Stimulated activated CD4-positive, alpha-beta T cell treated with anti-CD3 and anti-CD28 coated beads, Interleukin-1b, Interleukin-23, amount 100 ng/mL, for 24 hours (primary cell): ENCODE measurements around the gene TNNI2.
"Not testable (repeated sequence)": the region's sequence is repeated elsewhere in the genome, so short reads cannot be mapped to it uniquely, and the experiment has no call there.

Experiments used
- DNase-seq, 4 experiments: peaks; one replicate each; pipeline ENCODE4 v3.0.0-alpha.2; 2020; ENCODE audit warnings: low read depth in 4 of 4, low spot score in 1 of 4

Gene TNNI2

GRCh38 chr11:1838426-1839144 lies at the start of gene TNNI2:
Gene TNNI2, plus strand, starts transcription at chr11:1838981. Its CDS starts 716 bp downstream, at chr11:1839697.
- DNase-seq: no peak

- no peak for DNase-seq
Measured at GRCh38 chr11:1791912-1792311, 46.9 kb upstream of the TNNI2 start.

- no peak for DNase-seq
Measured at GRCh38 chr11:1792461-1792860, 46.3 kb upstream of the TNNI2 start.

- no peak for DNase-seq
Measured at GRCh38 chr11:1793081-1793480, 45.7 kb upstream of the TNNI2 start.

GRCh38 chr11:1796413-1797011 lies 42.3 kb upstream of the TNNI2 start:
- DNase-seq: no peak

- no peak for DNase-seq
Measured at GRCh38 chr11:1797391-1798125, 41.2 kb upstream of the TNNI2 start.

- DNase-seq: no peak
Measured at GRCh38 chr11:1803246-1803645, 35.5 kb upstream of the TNNI2 start.

- not testable (repeated sequence) for DNase-seq
Measured at GRCh38 chr11:1803835-1804519, 34.8 kb upstream of the TNNI2 start.

GRCh38 chr11:1805525-1805924 lies 33.3 kb upstream of the TNNI2 start:
- DNase-seq: no peak

GRCh38 chr11:1807264-1807995 lies 31.4 kb upstream of the TNNI2 start:
- DNase-seq: no peak

- DNase-seq: no peak
Measured at GRCh38 chr11:1810761-1811160, 28.0 kb upstream of the TNNI2 start.

- no peak for DNase-seq
Measured at GRCh38 chr11:1812274-1812673, 26.5 kb upstream of the TNNI2 start.

- DNase-seq: no peak
Measured at GRCh38 chr11:1812801-1813200, 26.0 kb upstream of the TNNI2 start.

GRCh38 chr11:1813356-1813755 lies 25.4 kb upstream of the TNNI2 start:
- not testable (repeated sequence) for DNase-seq

GRCh38 chr11:1814691-1815090 lies 24.1 kb upstream of the TNNI2 start:
- no peak for DNase-seq

GRCh38 chr11:1815311-1815710 lies 23.5 kb upstream of the TNNI2 start:
- DNase-seq: no peak

GRCh38 chr11:1815751-1816150 lies 23.0 kb upstream of the TNNI2 start:
- DNase-seq: no peak

GRCh38 chr11:1817000-1817399 lies 21.8 kb upstream of the TNNI2 start:
- no peak for DNase-seq

- DNase-seq: no peak
Measured at GRCh38 chr11:1817511-1817910, 21.3 kb upstream of the TNNI2 start.

- no peak for DNase-seq
Measured at GRCh38 chr11:1819074-1819473, 19.7 kb upstream of the TNNI2 start.
